ENCODE measurements around the gene B4GALNT3. TPM values are rescaled to one million over a fixed set of nuclear protein-coding genes. Genes with fewer than 3 reads are reported as not detected.

B4GALNT3 gene
- total RNA-seq, 1 experiment from 2014 or later = 23.3 TPM

GRCh38 chr12:588646-589045 lies 128.9 kb downstream of the B4GALNT3 start:
- Histone ChIP-seq H3K56ac (ENCODE audit: insufficient read length, low read depth, low read length) (no peak overlapping the region), H4K91ac (ENCODE audit: insufficient read length, low read depth, low read length) (no peak overlapping the region), H4K8ac (replicated peaks; ENCODE audit: insufficient read length, low read depth, low read length) (no peak overlapping the region), H3K9ac (ENCODE audit: extremely low read depth, insufficient read length, low read length) (no peak overlapping the region), H3K4ac (ENCODE audit: low read depth, low read length) (no peak overlapping the region), H3K27me3 (ENCODE audit: insufficient read depth, low read length) (no peaks in the 10 kb centered on the region), H3K4me1 (ENCODE audit: insufficient read depth, low read length) (no peaks in the 10 kb centered on the region), H2BK12ac (ENCODE audit: insufficient read length, low read depth, low read length) (no peak overlapping the region), H3K14ac (ENCODE audit: insufficient read depth, low read length) (no peak overlapping the region), H3K9me3 (ENCODE audit: control insufficient read depth, low read depth, low read length) (no peaks in the 10 kb centered on the region), H3K79me2 (ENCODE audit: insufficient read depth, low read length) (no peaks in the 10 kb centered on the region), H2BK15ac (ENCODE audit: low read depth, low read length) (no peak overlapping the region), H3K4me2 (ENCODE audit: insufficient read depth, insufficient read length, low read length) (no peak overlapping the region), H2BK5ac (ENCODE audit: insufficient read length, low read length) (no peak overlapping the region), H3K18ac (ENCODE audit: insufficient read length, low read depth, low read length) (no peak overlapping the region), H3K27ac (ENCODE audit: insufficient read length, low read depth, low read length) (no peak overlapping the region), H4K20me1 (ENCODE audit: control insufficient read depth, insufficient read depth, insufficient read length) (no peaks in the 10 kb centered on the region), H2AK5ac (ENCODE audit: insufficient read length, low read length) (no peak overlapping the region), H3K79me1 (ENCODE audit: insufficient read depth, low read depth, low read length, poor library complexity, severe bottlenecking) (no peaks in the 10 kb centered on the region), H3T11ph (ENCODE audit: low read length) (no peak overlapping the region), H2BK20ac (ENCODE audit: low read depth, low read length, poor library complexity, severe bottlenecking) (no peak overlapping the region), H4K5ac (ENCODE audit: insufficient read length, low read depth, low read length) (no peak overlapping the region), H2AFZ (ENCODE audit: low read length) (no peak overlapping the region), H3K23ac (ENCODE audit: insufficient read length, low read depth, low read length) (no peak overlapping the region), H3K23me2 (ENCODE audit: insufficient read length, low read depth, low read length, poor library complexity, severe bottlenecking) (no peaks in the 10 kb centered on the region), H2BK120ac (ENCODE audit: low read depth, low read length, poor library complexity, severe bottlenecking) (no peak overlapping the region)
- Mint-ChIP-seq H3K4me1 (0 out of 4 replicates have a peak, but pooled peaks cover 0 to 4% of the 10 kb centered on the region in 2 experiments), H3K9me3 (no peaks in the 10 kb centered on the region; a peak in 3 of 5 replicates), H3K36me3 (ENCODE audit: insufficient read depth in 1 of 3, low read depth in 3 of 3) (no peaks in the 10 kb centered on the region), H3K4me3 (no peak overlapping the region), H3K27ac (no peak overlapping the region), H3K27me3 (ENCODE audit: low read depth) (peaks cover 9% of the 10 kb centered on the region)
- no peak for DNase-seq
- TF ChIP-seq CTCF (conservative IDR thresholded peaks at IDR 0.05) = no peak
- WGBS (ENCODE audit: extremely low coverage, insufficient read length, low lambda C conversion rate) = no CpG with 5 or more reads among the region's 4 CpGs

Measured in H9 (cell line).